Transverse colon (tissue), 4 donors: ENCODE measurements around the gene MIER2.

ENCODE experiments used
- CTCF ChIP-seq, 5 experiments: fragments of 200-600 bp in 3 of 5; fragments of 450-650 bp in 2 of 5; sonication (generic) in 3 of 5; IDR thresholded peaks; 1 replicate in 2 of 5; 2 replicates in 3 of 5; pipeline ENCODE4 v1.5.1; 2016 to 2017; ENCODE audit warnings: antibody characterized with exemption in 5 of 5, inconsistent platforms in 3 of 5, mild to moderate bottlenecking in 2 of 5, moderate library complexity in 1 of 5
- EP300 ChIP-seq: sonication (generic); formaldehyde crosslinking; IDR thresholded peaks from one replicate; pipeline ENCODE4 v1.6.1; 2017; ENCODE audit warnings: antibody characterized with exemption, low read depth
- POLR2A ChIP-seq: fragments of 450-650 bp; IDR thresholded peaks from one replicate; pipeline ENCODE4 v1.6.1; 2016; ENCODE audit warnings: antibody characterized with exemption, mild to moderate bottlenecking, moderate library complexity
- POLR2AphosphoS5 ChIP-seq, 3 donors: sonication (generic); formaldehyde crosslinking; IDR thresholded peaks; one replicate each; pipeline ENCODE4 v1.6.1; 2016; ENCODE audit warnings: antibody characterized with exemption in 3 of 3

DNA sequence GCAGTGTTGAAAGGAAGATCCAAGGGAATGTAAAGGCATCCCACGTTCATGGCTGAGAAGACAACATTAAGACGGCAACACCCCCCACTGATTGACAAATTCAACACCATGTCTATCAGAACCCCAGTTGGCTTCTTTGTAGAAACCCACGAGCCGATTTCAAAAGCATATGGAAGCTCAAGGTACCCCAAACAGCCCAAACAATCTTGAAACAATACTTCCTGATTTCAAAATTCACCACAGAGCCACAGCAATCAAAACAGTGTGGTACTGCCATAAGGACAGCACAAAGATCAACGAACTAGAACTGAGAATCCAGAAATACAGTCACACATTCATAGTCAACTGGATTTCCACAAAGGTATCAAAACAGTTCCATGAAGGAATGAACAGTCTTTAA, 6.2 kb downstream of the MIER2 start:
- TF ChIP-seq CTCF (IDR thresholded peaks at IDR 0.05) (no peak), EP300 (no peak), POLR2A (no peak), POLR2AphosphoS5 (IDR thresholded peaks at IDR 0.05) (no peak)
